IMR-90 (cell line): ENCODE measurements around the gene RARRES2. TPM values are rescaled to one million over a fixed set of nuclear protein-coding genes. Genes with fewer than 3 reads are reported as not detected.

Experiments used
- ATAC-seq: fragments of 200-7000 bp; cut with Tn5 transposase; 2 replicates; pipeline ENCODE4 v1.9.1; 2020; ENCODE audit warnings: low read depth, mild to moderate bottlenecking, moderate library complexity
- BruUV-seq: library from RNA; stranded (reverse); fragments of 400-500 nt; replicated peaks from 2 replicates; lab custom pipeline; 2021; lab: Mats Ljungman, UMichigan
- CTCF ChIA-PET: fragments of 300-600 bp; formaldehyde crosslinking; extraction: SDS; loops from one replicate; lab custom pipeline; 2021; ENCODE audit warnings: antibody characterized with exemption; lab: Yijun Ruan, JAX
- POLR2A ChIA-PET: fragments of 300-600 bp; sonication (Branson Sonifier 250); formaldehyde crosslinking; loops from one replicate; lab custom pipeline; 2022; ENCODE audit warnings: antibody characterized with exemption; ENCODE audit not compliant: unreplicated experiment; lab: Charles Lee
- DNase-seq: peaks from one replicate; pipeline ENCODE4 v3.0.0; 2013
- H2AFZ ChIP-seq: replicated peaks from 2 replicates; pipeline ENCODE3; 2013; ENCODE audit warnings: low read length, mild to moderate bottlenecking; ENCODE audit not compliant: poor library complexity
- H2AK5ac ChIP-seq: 2 replicates; pipeline ENCODE4 v1.6.1; 2013; ENCODE audit warnings: low read depth, low read length, inconsistent platforms
- H2AK9ac ChIP-seq: replicated peaks from 2 replicates; pipeline ENCODE3; 2013; ENCODE audit warnings: mild to moderate bottlenecking, low read depth, low read length, moderate library complexity; ENCODE audit not compliant: poor library complexity
- H2BK120ac ChIP-seq: 2 replicates; pipeline ENCODE4 v1.6.1; 2013; ENCODE audit warnings: low read depth, low read length, inconsistent platforms
- H2BK15ac ChIP-seq: 3 replicates; pipeline ENCODE4 v1.6.1; 2013; ENCODE audit warnings: low read depth, low read length, inconsistent platforms
- H2BK20ac ChIP-seq: 2 replicates; pipeline ENCODE4 v1.6.1; 2013; ENCODE audit warnings: low read depth, mild to moderate bottlenecking, inconsistent platforms, low read length, moderate library complexity
- H2BK5ac ChIP-seq: 2 replicates; pipeline ENCODE4 v1.6.1; 2013; ENCODE audit warnings: mild to moderate bottlenecking, low read depth, low read length, inconsistent platforms; ENCODE audit not compliant: poor library complexity, severe bottlenecking
- H3K14ac ChIP-seq: replicated peaks from 2 replicates; pipeline ENCODE4 v1.6.1; 2013; ENCODE audit warnings: low read depth, low read length, inconsistent platforms
- H3K18ac ChIP-seq: 2 replicates; pipeline ENCODE4 v1.6.1; 2013; ENCODE audit warnings: low read depth, low read length, control low read depth
- H3K23ac ChIP-seq: 2 replicates; pipeline ENCODE4 v1.6.1; 2013; ENCODE audit warnings: low read depth, low read length, inconsistent platforms
- H3K27ac ChIP-seq: 2 replicates; pipeline ENCODE4 v1.5.1; 2013; ENCODE audit warnings: mild to moderate bottlenecking, control low read depth, low read length; ENCODE audit not compliant: insufficient read depth
- H3K27me3 ChIP-seq: 2 replicates; pipeline ENCODE4 v1.6.1; 2013; ENCODE audit warnings: low read length; ENCODE audit not compliant: control insufficient read depth, insufficient read depth
- H3K36me3 ChIP-seq: 2 replicates; pipeline ENCODE4 v1.6.1; 2013; ENCODE audit warnings: low read length, mixed read lengths; ENCODE audit not compliant: control insufficient read depth, insufficient read depth
- H3K4ac ChIP-seq: 2 replicates; pipeline ENCODE4 v1.6.1; 2013; ENCODE audit warnings: low read depth, low read length, inconsistent platforms
- H3K4me1 ChIP-seq: 2 replicates; pipeline ENCODE4 v1.6.1; 2013; ENCODE audit warnings: low read length, mixed read lengths; ENCODE audit not compliant: control insufficient read depth, insufficient read depth
- H3K4me2 ChIP-seq: 2 replicates; pipeline ENCODE4 v1.6.1; 2013; ENCODE audit warnings: low read depth, mild to moderate bottlenecking, control low read depth, low read length, moderate library complexity
- H3K4me3 ChIP-seq: 2 replicates; pipeline ENCODE4 v1.5.1; 2013; ENCODE audit warnings: low read depth, mild to moderate bottlenecking, control low read depth, low read length, moderate library complexity; ENCODE audit not compliant: insufficient read depth
- H3K56ac ChIP-seq: 2 replicates; pipeline ENCODE4 v1.6.1; 2013; ENCODE audit warnings: low read length, inconsistent platforms; ENCODE audit not compliant: insufficient read depth; ENCODE audit errors: extremely low read depth
- H3K79me1 ChIP-seq, 2 experiments: 2 replicates each; pipeline ENCODE4 v1.6.1; 2013; ENCODE audit warnings: low read length in 2 of 2, inconsistent platforms in 1 of 2, low read depth in 1 of 2
- H3K9ac ChIP-seq: 2 replicates; pipeline ENCODE4 v1.6.1; 2013; ENCODE audit warnings: low read depth, low read length, control low read depth
- H3K9me1 ChIP-seq: 2 replicates; pipeline ENCODE4 v1.6.1; 2013; ENCODE audit warnings: low read length, inconsistent platforms; ENCODE audit not compliant: insufficient read depth
- H3K9me3 ChIP-seq: 2 replicates; pipeline ENCODE4 v1.6.1; 2013; ENCODE audit warnings: low read length; ENCODE audit not compliant: control insufficient read depth, insufficient read depth
- H4K20me1 ChIP-seq: 2 replicates; pipeline ENCODE4 v1.6.1; 2013; ENCODE audit warnings: low read length, inconsistent platforms; ENCODE audit not compliant: insufficient read depth
- H4K5ac ChIP-seq: 2 replicates; pipeline ENCODE4 v1.6.1; 2013; ENCODE audit warnings: mild to moderate bottlenecking, low read depth, low read length, control low read depth
- H4K8ac ChIP-seq, 2 experiments: 2 replicates each; pipeline ENCODE4 v1.6.1; 2013; ENCODE audit warnings: low read depth in 2 of 2, low read length in 2 of 2, control low read depth in 1 of 2, inconsistent platforms in 1 of 2
- H4K91ac ChIP-seq: 2 replicates; pipeline ENCODE4 v1.6.1; 2013; ENCODE audit warnings: low read depth, low read length, inconsistent platforms; ENCODE audit not compliant: insufficient read depth
- CHD1 ChIP-seq: IDR thresholded peaks from 2 replicates; pipeline ENCODE4 v1.6.1; 2012; ENCODE audit warnings: low read depth, low read length, improper control_type of control experiment
- CTCF ChIP-seq: conservative IDR thresholded peaks from 2 replicates; pipeline ENCODE4 v1.5.1; 2012; ENCODE audit warnings: mild to moderate bottlenecking, low read depth, low read length, improper control_type of control experiment
- WGBS, 2 experiments: methylation state at CpG; one replicate each; pipeline versions ENCODE4 v1.1.5 to v1.1.7; 2013; ENCODE audit warnings: missing lambda C conversion rate in 2 of 2; ENCODE audit not compliant: insufficient read length in 1 of 2; ENCODE audit errors: extremely low coverage in 2 of 2; 5-methylcytosine and 5-hydroxymethylcytosine counted together
- dilution Hi-C: fragments of 300-500 bp; cut with HindIII; formaldehyde crosslinking; loops from one replicate; pipeline ENCODE4 v1.14.3; 2018; ENCODE audit warnings: low sequenced_read_pairs; ENCODE audit not compliant: unreplicated experiment
- in situ Hi-C: fragments of 300-500 bp; cut with MboI; formaldehyde crosslinking; loops from 3 replicates; pipeline ENCODE4 v1.14.3; 2019; ENCODE audit warnings: low sequenced_read_pairs, inconsistent platforms, mixed read lengths
- intact Hi-C: fragments of 100-400 bp; cut with micrococcal nuclease; formaldehyde crosslinking; loops from 2 replicates; pipeline ENCODE4 v1.10.0; 2022
- polyA plus RNA-seq, 3 experiments: library from polyadenylated mRNA; depleted of rRNA; stranded (reverse); fragments of >200 nt; gene quantifications; 2 replicates each; pipeline ENCODE4 v1.2.3, GENCODE V29; 2012; ENCODE audit warnings: low replicate concordance in 1 of 3
- total RNA-seq: library from RNA; depleted of rRNA; stranded (reverse); fragments of >200 nt; gene quantifications from 2 replicates; pipeline ENCODE4 v1.2.3, GENCODE V29; 2012

The RARRES2 gene
- total and polyA plus RNA-seq, 2 of the 4 experiments (the other 2 are of a cell fraction): 1.6 TPM; not detected in 1

- ChIA-PET CTCF (interaction anchor here (0.7 to 1.5 kb wide), 3 partner anchors 9 to 39 kb away, joined by 3 to 4 read pairs (median 3); no protein-coding TSS in a partner anchor), POLR2A (no interaction called here)
- dilution Hi-C loops (no loop called here), in situ Hi-C loops (no loop called here), intact Hi-C loops (loop anchor here (2.0 kb wide), 1 partner anchor 43 kb away; no protein-coding TSS in a partner anchor)
- Histone ChIP-seq H2AK5ac (0 out of 2 replicates have a peak overlapping the region, but pooled peaks have one; percentile 2), H3K23ac (peak overlapping the region; percentile 71; the same call in 1 of the 2 replicates), H4K5ac (peak overlapping the region; percentile 70), H4K91ac (peak overlapping the region; percentile 36), H3K36me3 (peaks cover 11% of the 10 kb centered on the region), H3K4me1 (peaks cover 10% of the 10 kb centered on the region), H4K20me1 (peaks cover 3% of the 10 kb centered on the region; the same call in 1 of the 2 replicates), H2BK120ac (peak overlapping the region; percentile 47; the same call in 1 of the 2 replicates), H2BK15ac (no peak overlapping the region), H3K9ac (peak overlapping the region; percentile 70), H3K79me1 (peaks cover 26 to 50% of the 10 kb centered on the region in 2 experiments), H2BK5ac (peak overlapping the region; percentile 77), H2AFZ (peak overlapping the region; percentile 90), H3K9me3 (no peaks in the 10 kb centered on the region), H2BK20ac (no peak overlapping the region), H3K56ac (peak overlapping the region; percentile 77; the same call in 1 of the 2 replicates), H3K9me1 (peaks cover 16% of the 10 kb centered on the region; the same call in 1 of the 2 replicates), H2AK9ac (peak overlapping the region; percentile 85), H3K27ac (peak overlapping the region; percentile 81), H3K27me3 (no peaks in the 10 kb centered on the region), H3K14ac (peak overlapping the region; percentile 81), H3K4ac (peak overlapping the region; percentile 81), H4K8ac (peak overlapping the region; percentile 76 to 93), H3K4me2 (peak overlapping the region; percentile 78), H3K4me3 (peak overlapping the region; percentile 68), H3K18ac (peak overlapping the region; percentile 28; the same call in 1 of the 2 replicates)
- TF ChIP-seq CHD1 (no peak), CTCF (peak; percentile 28)
- no TSS peak for BruUV-seq
- WGBS, 2 experiments: 13% methylated on average over 3 of the region's 32 CpGs; no CpG with 5 or more reads in 1 of the 2 experiments
- ATAC-seq (peak; percentile 3), DNase-seq (peak; percentile 57)
Measured at GRCh38 chr7:150378115-150378852, 36.9 kb upstream of the RARRES2 start.
